ENCODE measurements around the gene POPDC2.

Gene POPDC2

DNA sequence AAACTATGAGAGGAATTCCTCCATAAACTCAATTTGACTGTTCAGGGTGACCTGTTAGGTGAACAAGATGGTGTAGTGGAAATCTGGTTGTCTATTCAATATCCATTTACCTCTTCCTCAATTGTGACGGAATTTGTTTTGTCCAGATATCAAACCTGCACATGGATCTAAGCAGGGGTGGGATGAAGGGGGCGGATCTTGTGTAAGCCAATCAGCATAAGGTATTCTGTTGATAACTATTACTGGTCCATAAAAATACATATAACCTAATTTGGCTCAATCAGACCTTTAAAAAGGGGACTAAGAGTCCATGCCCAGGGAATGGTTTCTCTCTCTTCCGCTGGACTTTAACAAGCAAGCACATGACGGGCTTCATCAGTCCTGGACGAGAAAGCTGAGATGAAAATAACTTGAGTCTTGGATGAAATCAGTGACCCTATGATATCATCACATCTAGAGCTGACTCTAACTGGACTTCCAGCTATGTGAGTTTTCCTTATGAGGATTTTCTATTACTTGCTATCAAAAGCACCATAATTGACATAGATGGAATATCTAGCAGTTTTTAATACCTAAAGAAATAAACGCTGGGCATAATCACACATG lies 5.7 kb upstream of the POPDC2 start:
- no peak for TF ChIP-seq CTCF (IDR thresholded peaks at IDR 0.05; ENCODE audit: extremely low read depth, missing control alignments)

DNA sequence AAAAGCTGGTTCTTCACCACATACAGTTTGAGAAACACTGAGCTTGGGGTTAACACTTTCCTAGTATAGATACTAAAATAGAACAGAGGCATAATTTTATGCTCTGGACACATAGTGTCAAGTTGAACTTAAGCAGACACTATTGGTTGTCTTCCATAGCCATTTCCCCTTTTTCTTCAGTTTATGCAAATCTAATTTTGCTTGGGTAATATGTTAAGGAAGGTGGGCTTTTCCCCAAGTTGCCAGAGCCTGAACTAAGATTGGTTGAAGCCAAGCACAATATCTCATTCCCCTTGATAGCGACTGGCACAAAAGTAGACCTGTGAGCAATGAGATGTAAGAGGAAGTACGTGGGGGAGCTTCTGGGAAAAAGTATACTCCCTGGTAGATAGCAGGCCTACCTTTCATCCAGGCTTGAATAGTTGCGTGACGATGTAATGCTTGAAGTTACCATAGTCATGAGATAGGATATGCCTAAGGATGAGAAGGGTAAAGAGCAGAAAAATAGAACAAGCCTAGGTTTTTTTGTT lies 4.5 kb upstream of the POPDC2 start:
- no peak for TF ChIP-seq CTCF (IDR thresholded peaks at IDR 0.05; ENCODE audit: extremely low read depth, missing control alignments)
- DNase-seq (ENCODE audit: low spot score) = no peak

More for the DNA sequence above, 5.7 kb upstream of the POPDC2 start:
- no peak for DNase-seq (ENCODE audit: low spot score)

DNA sequence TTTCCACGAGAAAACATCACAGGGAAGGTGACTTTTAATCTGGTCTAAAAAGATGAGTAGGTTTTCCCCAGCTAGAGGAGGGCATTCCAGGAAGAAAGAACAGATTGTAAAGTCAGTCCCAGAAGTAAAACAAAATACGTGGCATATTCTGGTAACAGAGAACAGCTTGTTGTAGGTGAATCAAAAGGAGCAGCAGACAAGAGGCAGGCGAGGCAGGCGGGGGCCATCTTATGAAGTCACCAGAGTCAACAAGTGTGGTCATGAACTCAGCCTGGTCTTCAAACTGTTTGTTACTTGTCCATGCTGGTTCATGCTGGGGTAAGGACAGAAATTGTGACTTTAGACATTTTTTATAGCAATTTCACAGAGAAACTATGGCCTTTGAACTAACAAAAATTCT lies 4.0 kb upstream of the POPDC2 start:
- DNase-seq (ENCODE audit: low spot score) = no peak
- no peak for TF ChIP-seq CTCF (IDR thresholded peaks at IDR 0.05; ENCODE audit: extremely low read depth, missing control alignments)

- TF ChIP-seq CTCF (IDR thresholded peaks at IDR 0.05; ENCODE audit: extremely low read depth, missing control alignments) = no peak
- DNase-seq (ENCODE audit: low spot score) = no peak
These were observed 3.5 kb upstream of the POPDC2 start for GRCh38 chr3:119663885-119664284.

DNA sequence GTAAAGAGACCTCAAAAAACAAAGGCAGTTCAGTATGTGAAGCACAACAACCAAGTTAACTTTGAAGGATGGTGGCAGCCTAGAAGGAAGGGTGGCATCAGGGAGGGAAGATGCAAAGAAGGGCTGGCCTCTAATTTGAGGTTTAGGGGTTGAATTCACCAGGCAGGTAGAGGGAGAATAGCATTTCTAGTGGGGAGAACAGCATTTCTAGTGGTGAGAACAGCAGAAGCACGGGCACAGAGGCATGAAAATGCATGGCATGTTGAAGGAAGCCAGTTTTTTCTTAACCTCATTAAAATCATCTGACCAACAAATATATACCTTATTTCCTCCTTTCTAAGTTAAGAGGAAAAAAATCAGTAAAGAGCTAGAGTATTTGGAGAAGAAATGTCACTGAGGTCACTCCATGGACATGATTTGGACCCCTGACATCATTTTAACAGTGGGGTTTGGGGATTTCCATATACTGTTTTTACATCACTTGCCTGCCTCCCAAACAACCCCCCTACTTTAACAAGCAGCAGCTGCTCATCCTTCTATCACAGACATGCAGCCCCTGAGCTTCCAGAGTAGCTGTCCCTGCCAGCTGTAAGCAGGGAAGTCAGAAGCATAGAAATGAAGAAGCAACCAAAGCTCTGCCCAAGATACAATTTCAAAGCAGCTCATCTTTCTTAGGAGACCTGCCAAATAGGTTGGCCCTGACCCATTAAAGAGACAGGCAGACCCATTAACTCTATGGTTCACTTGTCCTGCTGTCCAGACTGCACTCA lies 2.4 kb upstream of the POPDC2 start:
- no peak for TF ChIP-seq CTCF (IDR thresholded peaks at IDR 0.05; ENCODE audit: extremely low read depth, missing control alignments)
- no peak for DNase-seq (ENCODE audit: low spot score)

DNA sequence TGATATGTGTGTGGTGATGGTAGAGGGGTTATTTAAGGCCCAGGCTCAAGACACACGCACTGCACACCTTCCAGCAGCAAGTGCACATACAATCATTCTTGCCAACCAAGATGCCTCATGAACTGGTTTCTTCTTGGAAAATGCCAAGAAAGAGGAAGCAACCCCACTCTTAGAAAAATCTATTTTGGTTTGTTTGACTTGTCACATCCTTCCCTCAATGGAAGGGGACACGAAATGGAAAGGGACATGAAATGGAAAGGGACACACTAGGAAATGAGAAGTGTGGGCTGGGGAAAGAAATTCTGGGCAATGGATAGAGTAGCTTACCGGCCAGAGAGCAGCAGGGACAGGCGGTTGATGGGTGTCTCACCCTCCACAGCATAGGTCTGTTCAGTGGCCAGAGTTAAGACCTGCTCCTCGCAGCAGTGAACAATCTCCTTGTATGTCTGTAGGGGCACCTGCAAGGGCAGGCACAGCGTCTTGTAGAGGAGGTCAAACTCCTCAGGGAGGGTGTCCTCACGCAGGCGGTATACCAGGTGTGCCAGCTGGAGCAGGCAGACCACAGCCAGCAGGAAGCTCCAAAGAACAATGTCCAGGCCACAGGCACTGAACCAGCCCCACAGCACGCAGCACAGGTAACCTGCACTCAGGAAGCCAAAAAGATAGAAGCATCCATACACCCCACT lies 640 bp downstream of the POPDC2 start:
- no peak for DNase-seq (ENCODE audit: low spot score)
- TF ChIP-seq CTCF (IDR thresholded peaks at IDR 0.05; ENCODE audit: extremely low read depth, missing control alignments) = no peak

DNA sequence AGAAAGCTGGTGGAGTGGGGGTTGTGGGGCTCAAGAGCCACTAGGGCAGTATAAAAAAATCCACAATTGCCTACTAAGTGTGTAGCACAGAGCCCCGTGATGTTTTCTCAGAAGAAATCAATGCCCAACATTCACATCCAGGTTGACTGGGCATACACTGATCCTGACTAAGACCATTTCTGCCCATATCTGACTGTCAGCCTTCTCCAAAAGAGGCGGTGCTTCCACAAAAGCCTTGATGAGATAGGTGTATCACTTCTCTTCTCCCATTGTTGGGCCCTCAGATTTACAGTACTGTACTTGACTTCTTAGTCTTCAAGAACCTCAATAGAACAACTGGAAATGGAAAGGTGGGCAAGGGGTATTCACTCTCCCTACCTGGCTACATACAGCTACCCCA lies 1.4 kb downstream of the POPDC2 start:
- TF ChIP-seq CTCF (IDR thresholded peaks at IDR 0.05; ENCODE audit: extremely low read depth, missing control alignments) = no peak
- DNase-seq (ENCODE audit: low spot score) = no peak
